OCI-LY1 (cell line): ENCODE data around the gene PTRHD1.

Experiments used
- H2AFZ ChIP-seq: fragments of 200-600 bp; sonication (generic), shearing (Covaris generic); 2 replicates; pipeline ENCODE4 v1.6.0; 2014; ENCODE audit warnings: antibody characterized with exemption, mild to moderate bottlenecking, low read length
- H3F3A ChIP-seq: fragments of 200-600 bp; sonication (generic), shearing (Covaris generic); 2 replicates; pipeline ENCODE4 v1.6.0; 2014; ENCODE audit warnings: mild to moderate bottlenecking, antibody characterized with exemption, low read length, moderate library complexity; ENCODE audit not compliant: insufficient read depth
- H3K27ac ChIP-seq: fragments of 200-600 bp; sonication (generic); 2 replicates; pipeline ENCODE4 v1.5.1; 2014; ENCODE audit warnings: low read length, mixed run types, mild to moderate bottlenecking, low read depth; ENCODE audit not compliant: poor library complexity, severe bottlenecking
- H3K27me3 ChIP-seq: fragments of 200-600 bp; sonication (generic); 2 replicates; pipeline ENCODE4 v1.6.0; 2014; ENCODE audit warnings: antibody characterized with exemption, mild to moderate bottlenecking, low read length, moderate library complexity; ENCODE audit not compliant: insufficient read depth
- H3K36me3 ChIP-seq: fragments of 200-600 bp; sonication (generic); 2 replicates; pipeline ENCODE4 v1.6.1; 2014; ENCODE audit warnings: mild to moderate bottlenecking, antibody characterized with exemption, low read length, moderate library complexity, mixed read lengths; ENCODE audit not compliant: insufficient read depth
- H3K4me1 ChIP-seq: fragments of 200-600 bp; sonication (generic); 2 replicates; pipeline ENCODE4 v1.5.1; 2014; ENCODE audit warnings: mild to moderate bottlenecking, low read length, moderate library complexity; ENCODE audit not compliant: insufficient read depth, severe bottlenecking
- H3K4me2 ChIP-seq: fragments of 200-600 bp; sonication (generic), shearing (Covaris generic); 2 replicates; pipeline ENCODE4 v1.6.1; 2014; ENCODE audit warnings: low read length
- H3K4me3 ChIP-seq: fragments of 200-600 bp; sonication (generic); 2 replicates; pipeline ENCODE4 v1.5.1; 2014; ENCODE audit warnings: low read length, low read depth, mild to moderate bottlenecking, mixed read lengths; ENCODE audit not compliant: poor library complexity, severe bottlenecking
- H3K79me2 ChIP-seq: fragments of 200-600 bp; shearing (Covaris generic); 2 replicates; pipeline ENCODE4 v1.6.1; 2016; ENCODE audit warnings: mixed run types, low read length, mixed read lengths; ENCODE audit not compliant: insufficient read depth
- H3K9ac ChIP-seq: fragments of 200-600 bp; sonication (generic), shearing (Covaris generic); 2 replicates; pipeline ENCODE4 v1.6.1; 2014; ENCODE audit warnings: mild to moderate bottlenecking, low read length, mixed read lengths
- H3K9me2 ChIP-seq: fragments of 200-600 bp; sonication (generic), shearing (Covaris generic); 2 replicates; pipeline ENCODE4 v1.6.1; 2014; ENCODE audit warnings: low read depth, mild to moderate bottlenecking, low read length, mixed read lengths
- H3K9me3 ChIP-seq: fragments of 200-600 bp; shearing (Covaris generic); 2 replicates; pipeline ENCODE4 v1.6.1; 2014; ENCODE audit warnings: low read length, mixed read lengths
- H4K20me1 ChIP-seq: fragments of 200-600 bp; sonication (generic), shearing (Covaris generic); 2 replicates; pipeline ENCODE4 v1.6.0; 2016; ENCODE audit warnings: mild to moderate bottlenecking, low read length; ENCODE audit not compliant: insufficient read depth
- EZH2 ChIP-seq: fragments of 200-600 bp; sonication (generic), shearing (Covaris generic); IDR thresholded peaks from 2 replicates; pipeline ENCODE4 v1.8.0; 2017; ENCODE audit warnings: borderline replicate concordance, mixed run types, mild to moderate bottlenecking, antibody characterized with exemption, low read length, moderate library complexity, mixed read lengths
- TF ChIP-seq, protein P1 (sequence below): fragments of 200-600 bp; sonication (generic), shearing (Covaris generic); IDR thresholded peaks from 2 replicates; pipeline ENCODE4 v1.5.1; 2017; ENCODE audit warnings: mild to moderate bottlenecking, antibody characterized with exemption, low read length, moderate library complexity, mixed read lengths

PTRHD1 gene

GRCh38 chr2:24815171-24815570 lies 22.0 kb upstream of the PTRHD1 start:
- Histone ChIP-seq H3K9ac (no peak overlapping the region), H3K27ac (no peak overlapping the region), H4K20me1 (no peaks in the 10 kb centered on the region), H3K4me1 (no peaks in the 10 kb centered on the region), H3K9me3 (no peaks in the 10 kb centered on the region), H3F3A (no peaks in the 10 kb centered on the region), H3K79me2 (peaks cover 28% of the 10 kb centered on the region), H3K4me3 (no peak overlapping the region), H2AFZ (no peak overlapping the region), H3K9me2 (no peaks in the 10 kb centered on the region), H3K4me2 (no peak overlapping the region), H3K36me3 (peaks cover 75% of the 10 kb centered on the region), H3K27me3 (no peaks in the 10 kb centered on the region)
- TF ChIP-seq EZH2 = no peak
- TF ChIP-seq, protein P1, sequence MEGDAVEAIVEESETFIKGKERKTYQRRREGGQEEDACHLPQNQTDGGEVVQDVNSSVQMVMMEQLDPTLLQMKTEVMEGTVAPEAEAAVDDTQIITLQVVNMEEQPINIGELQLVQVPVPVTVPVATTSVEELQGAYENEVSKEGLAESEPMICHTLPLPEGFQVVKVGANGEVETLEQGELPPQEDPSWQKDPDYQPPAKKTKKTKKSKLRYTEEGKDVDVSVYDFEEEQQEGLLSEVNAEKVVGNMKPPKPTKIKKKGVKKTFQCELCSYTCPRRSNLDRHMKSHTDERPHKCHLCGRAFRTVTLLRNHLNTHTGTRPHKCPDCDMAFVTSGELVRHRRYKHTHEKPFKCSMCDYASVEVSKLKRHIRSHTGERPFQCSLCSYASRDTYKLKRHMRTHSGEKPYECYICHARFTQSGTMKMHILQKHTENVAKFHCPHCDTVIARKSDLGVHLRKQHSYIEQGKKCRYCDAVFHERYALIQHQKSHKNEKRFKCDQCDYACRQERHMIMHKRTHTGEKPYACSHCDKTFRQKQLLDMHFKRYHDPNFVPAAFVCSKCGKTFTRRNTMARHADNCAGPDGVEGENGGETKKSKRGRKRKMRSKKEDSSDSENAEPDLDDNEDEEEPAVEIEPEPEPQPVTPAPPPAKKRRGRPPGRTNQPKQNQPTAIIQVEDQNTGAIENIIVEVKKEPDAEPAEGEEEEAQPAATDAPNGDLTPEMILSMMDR = no peak

DNA sequence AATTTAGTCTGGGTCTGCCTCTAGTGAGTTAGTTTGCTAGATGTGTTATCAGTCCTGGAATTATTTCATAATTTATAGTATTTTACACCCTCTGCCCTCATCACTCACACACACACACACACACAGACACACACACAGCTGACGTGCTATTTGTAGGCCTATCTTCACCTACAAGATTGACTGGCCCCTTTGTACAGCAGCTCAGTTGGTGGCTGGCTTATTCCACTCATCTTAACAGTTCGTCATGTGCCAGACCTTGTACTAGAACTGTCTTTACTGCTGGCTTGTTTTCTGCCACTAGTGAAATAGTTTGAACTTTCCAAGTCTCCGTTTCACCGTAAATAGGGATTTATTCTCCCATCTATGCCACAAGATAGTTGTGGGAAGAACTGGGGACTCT lies 21.3 kb upstream of the PTRHD1 start:
- Histone ChIP-seq H3F3A (no peaks in the 10 kb centered on the region), H2AFZ (no peak overlapping the region), H3K4me3 (no peak overlapping the region), H3K79me2 (peaks cover 34% of the 10 kb centered on the region), H3K9me2 (no peaks in the 10 kb centered on the region), H4K20me1 (no peaks in the 10 kb centered on the region), H3K27me3 (no peaks in the 10 kb centered on the region), H3K4me2 (no peak overlapping the region), H3K4me1 (no peaks in the 10 kb centered on the region), H3K9me3 (no peaks in the 10 kb centered on the region), H3K9ac (no peak overlapping the region), H3K27ac (no peak overlapping the region), H3K36me3 (peaks cover 72% of the 10 kb centered on the region)
- TF ChIP-seq EZH2 = no peak

GRCh38 chr2:24813691-24814137 lies 20.5 kb upstream of the PTRHD1 start:
- Histone ChIP-seq H3F3A (no peaks in the 10 kb centered on the region), H3K4me1 (peaks cover 7% of the 10 kb centered on the region), H3K4me3 (no peak overlapping the region), H4K20me1 (no peaks in the 10 kb centered on the region), H3K36me3 (peaks cover 65% of the 10 kb centered on the region), H2AFZ (no peak overlapping the region), H3K79me2 (peaks cover 42% of the 10 kb centered on the region), H3K4me2 (no peak overlapping the region), H3K9me3 (no peaks in the 10 kb centered on the region), H3K27ac (no peak overlapping the region), H3K9ac (no peak overlapping the region), H3K27me3 (no peaks in the 10 kb centered on the region), H3K9me2 (no peaks in the 10 kb centered on the region)
- TF ChIP-seq EZH2 = no peak
- TF ChIP-seq, protein P1 = no peak

DNA sequence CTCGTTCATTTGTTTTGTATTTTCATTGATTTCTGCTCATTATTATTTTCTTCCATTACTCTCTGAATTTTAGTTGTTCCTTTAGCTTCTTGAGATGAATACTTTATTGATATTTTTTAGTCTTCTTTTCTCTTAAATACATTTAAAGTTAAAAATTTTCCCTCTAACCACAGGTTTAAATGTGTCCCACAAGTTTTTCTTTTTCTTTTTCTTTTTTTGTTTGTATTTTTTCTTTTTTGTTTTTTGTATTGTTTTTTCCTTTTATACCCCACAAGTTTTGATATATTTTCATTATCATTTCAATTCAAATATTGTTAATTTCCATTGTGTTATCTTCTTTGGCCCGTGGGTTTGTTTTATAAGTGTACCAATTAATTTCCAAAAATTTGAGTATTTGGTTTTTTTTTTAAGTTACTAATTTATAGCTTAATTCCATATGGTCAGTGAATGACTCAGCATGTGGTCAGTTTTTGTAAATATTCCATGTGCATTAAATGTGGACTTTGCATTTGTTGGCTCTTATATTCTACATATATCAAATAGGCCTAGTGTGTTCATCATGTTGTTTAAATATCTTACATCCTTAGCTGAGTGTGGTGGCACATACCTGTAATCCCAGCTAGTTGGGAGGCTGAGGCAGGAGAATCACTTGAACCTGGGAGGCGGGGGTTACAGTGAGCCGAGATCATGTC lies 16.3 kb upstream of the PTRHD1 start:
- Histone ChIP-seq H4K20me1 (no peaks in the 10 kb centered on the region), H3K79me2 (peaks cover 66% of the 10 kb centered on the region), H3K27me3 (no peaks in the 10 kb centered on the region), H3K9me3 (no peaks in the 10 kb centered on the region), H3K4me2 (no peak overlapping the region), H3K36me3 (peaks cover 48% of the 10 kb centered on the region), H3K27ac (no peak overlapping the region), H3K4me3 (no peak overlapping the region), H3K9me2 (no peaks in the 10 kb centered on the region), H3K4me1 (peaks cover 7% of the 10 kb centered on the region), H3F3A (no peaks in the 10 kb centered on the region), H2AFZ (no peak overlapping the region), H3K9ac (no peak overlapping the region)
- TF ChIP-seq EZH2 = no peak
- TF ChIP-seq, protein P1 = no peak
